ENCODE measurements around the gene RTP2.
A peak's percentile ranks its signal among the peaks of the same experiment; 100 is the strongest.

Gene RTP2

GRCh38 chr3:187743195-187744141, 41.1 kb upstream of the RTP2 start:
- ChIA-PET CTCF (interaction anchor here (0.7 to 2.5 kb wide), 16 partner anchors 10 to 1211 kb away, joined by 3 to 47 read pairs (median 4); no protein-coding TSS in a partner anchor), POLR2A (interaction anchor here (0.6 to 1.7 kb wide), 4 partner anchors 24 to 527 kb away, joined by 4 to 9 read pairs (median 4); no protein-coding TSS in a partner anchor)
- DNase-seq (ENCODE audit: low read depth, low spot score) = no peak
- TF ChIP-seq CTCF (IDR thresholded peaks at IDR 0.05; ENCODE audit: insufficient read depth, low read length, missing control alignments) = no peak
- peak overlapping the region; percentile 94 for H3K4me3 ChIP-seq (ENCODE audit: low read depth, low read length)

- TF ChIP-seq CTCF (IDR thresholded peaks at IDR 0.05; ENCODE audit: insufficient read depth, low read length, missing control alignments) = no peak
- no peak for DNase-seq (ENCODE audit: low read depth, low spot score)
- CTCF ChIA-PET = interaction anchor here (0.7 to 2.5 kb wide), 19 partner anchors 11 to 1212 kb away, joined by 3 to 47 read pairs (median 4); no protein-coding TSS in a partner anchor
- POLR2A ChIA-PET = interaction anchor here (0.5 to 1.7 kb wide), 5 partner anchors 411 to 1212 kb away, joined by 3 to 9 read pairs (median 4); no protein-coding TSS in a partner anchor
- H3K4me3 ChIP-seq (ENCODE audit: low read depth, low read length) = peak overlapping the region; percentile 94
Measured at GRCh38 chr3:187742351-187743171, 40.2 kb upstream of the RTP2 start.

- POLR2A ChIA-PET = interaction anchor here (0.5 to 1.8 kb wide), 5 partner anchors 412 to 1212 kb away, joined by 3 to 9 read pairs (median 4); no protein-coding TSS in a partner anchor
- peak; percentile 58 for TF ChIP-seq CTCF (IDR thresholded peaks at IDR 0.05; ENCODE audit: insufficient read depth, low read length, missing control alignments)
- CTCF ChIA-PET = interaction anchor here (0.6 to 9.8 kb wide), 119 partner anchors 8 to 1535 kb away, joined by 3 to 322 read pairs (median 7); partner anchors contain the start of gene LPP
- DNase-seq (ENCODE audit: low read depth, low spot score) = no peak
- H3K4me3 ChIP-seq (ENCODE audit: low read depth, low read length) = peak overlapping the region; percentile 94
Measured at GRCh38 chr3:187741403-187742350, 39.3 kb upstream of the RTP2 start.

GRCh38 chr3:187740421-187741399, 38.4 kb upstream of the RTP2 start:
- ChIA-PET POLR2A (interaction anchor here (0.8 to 1.8 kb wide), 8 partner anchors 43 to 1214 kb away, joined by 3 to 9 read pairs (median 4); no protein-coding TSS in a partner anchor), CTCF (interaction anchor here (0.6 to 9.8 kb wide), 203 partner anchors 9 to 1536 kb away, joined by 3 to 322 read pairs (median 4); partner anchors contain the start of gene LPP)
- H3K4me3 ChIP-seq (ENCODE audit: low read depth, low read length) = peak overlapping the region; percentile 94
- no peak for DNase-seq (ENCODE audit: low read depth, low spot score)
- peak; percentile 92 for TF ChIP-seq CTCF (IDR thresholded peaks at IDR 0.05; ENCODE audit: insufficient read depth, low read length, missing control alignments)
